ENCODE data around the gene SLC22A25. TPM values are rescaled to one million over a fixed set of nuclear protein-coding genes. Genes with fewer than 3 reads are reported as not detected.

Gene SLC22A25
- total RNA-seq = not detected
- not detected for polyA plus RNA-seq

DNA sequence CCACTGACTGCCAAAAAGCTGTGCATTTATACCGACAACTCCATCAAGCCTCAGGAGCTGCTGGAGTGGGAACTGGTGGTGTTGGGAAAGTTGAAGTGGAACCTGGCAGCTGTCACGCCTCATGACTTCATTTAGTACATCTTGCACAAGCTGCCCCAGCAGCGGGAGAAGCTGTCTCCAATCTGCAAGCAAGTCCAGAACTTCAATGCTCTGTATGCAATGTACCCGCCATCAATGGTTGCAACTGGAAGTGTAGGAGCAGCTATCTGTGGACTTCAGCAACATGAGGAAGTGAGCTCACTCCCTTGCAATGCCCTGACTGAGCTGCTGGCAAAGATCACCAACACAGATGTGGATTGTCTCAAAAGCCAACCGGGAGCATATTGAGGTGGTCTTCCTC lies at the start of gene SLC22A25:
Gene SLC22A25, minus strand, starts transcription at position 67 of the 400 bp plus-strand sequence. CDS start 13,947 bp downstream, outside the sequence.
- DNase-seq (no peak), ATAC-seq (no peak), FAIRE-seq (no peak)
- no peak within 1 kb of the TSS for H3K4me3 ChIP-seq
- H3K9me3 ChIP-seq = no peaks in the 10 kb centered on the region
- no peaks in the 10 kb centered on the region for H3K27me3 ChIP-seq
- H3K36me3 ChIP-seq = no peaks in the 10 kb centered on the region
- intact Hi-C loops (cut with DNase I) = no loop called here
- no peak for TF ChIP-seq CTCF (IDR thresholded peaks at IDR 0.05)
- H3K4me1 ChIP-seq = peaks cover 12 to 30% (median 16%) of the 10 kb centered on the region in 3 donors
- H3K27ac ChIP-seq = no peak within 1 kb of the TSS
- WGBS, 2 donors = 87 to 92% methylated on average over 5 of the region's 5 CpGs

DNA sequence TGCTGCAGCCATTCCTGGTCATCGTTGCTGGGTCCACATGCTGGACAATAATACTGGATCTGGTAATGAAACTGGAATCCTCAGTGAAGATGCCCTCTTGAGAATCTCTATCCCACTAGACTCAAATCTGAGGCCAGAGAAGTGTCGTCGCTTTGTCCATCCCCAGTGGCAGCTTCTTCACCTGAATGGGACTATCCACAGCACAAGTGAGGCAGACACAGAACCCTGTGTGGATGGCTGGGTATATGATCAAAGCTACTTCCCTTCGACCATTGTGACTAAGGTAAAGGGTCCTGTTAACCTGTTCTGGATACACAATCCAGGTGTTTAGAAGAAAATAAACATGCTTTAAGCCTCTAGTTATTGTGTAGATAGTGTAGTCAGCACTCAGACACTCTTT lies 46.9 kb upstream of the SLC22A25 start:
- DNase-seq (no peak), FAIRE-seq (no peak), ATAC-seq (no peak)
- Histone ChIP-seq H3K27ac (no peak overlapping the region), H3K27me3 (no peaks in the 10 kb centered on the region), H3K36me3 (no peaks in the 10 kb centered on the region), H3K9me3 (no peaks in the 10 kb centered on the region), H3K4me3 (no peak overlapping the region), H3K4me1 (no peaks in the 10 kb centered on the region)
- no peak for TF ChIP-seq CTCF (IDR thresholded peaks at IDR 0.05)
- intact Hi-C loops (cut with DNase I) = no loop called here
- WGBS, 2 donors = 89 to 90% methylated on average over 4 of the region's 4 CpGs

DNA sequence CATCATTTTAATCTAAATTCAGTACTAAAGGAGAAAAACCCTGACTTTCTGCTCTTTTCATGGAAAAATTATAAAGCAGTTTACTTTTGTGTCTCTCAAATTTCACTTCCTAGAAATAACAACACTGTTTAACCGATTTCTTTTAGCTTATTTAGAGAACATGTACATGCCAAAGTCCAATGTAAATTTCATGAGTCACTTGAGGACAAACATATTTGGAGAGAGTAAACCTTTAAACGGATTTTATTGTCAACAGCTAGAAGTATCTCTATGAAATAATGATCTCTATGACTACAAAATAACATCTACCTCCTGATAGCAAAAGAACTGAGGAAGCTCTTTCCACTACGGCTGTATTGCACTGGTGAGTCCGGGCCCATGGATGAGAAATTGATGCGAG lies 46.3 kb upstream of the SLC22A25 start:
- Histone ChIP-seq H3K4me1 (no peaks in the 10 kb centered on the region), H3K27ac (no peak overlapping the region), H3K36me3 (no peaks in the 10 kb centered on the region), H3K4me3 (no peak overlapping the region), H3K27me3 (no peaks in the 10 kb centered on the region), H3K9me3 (no peaks in the 10 kb centered on the region)
- WGBS, 2 donors = 58 to 62% methylated on average over 5 of the region's 5 CpGs
- DNase-seq (no peak), ATAC-seq (no peak), FAIRE-seq (no peak)
- TF ChIP-seq CTCF (IDR thresholded peaks at IDR 0.05) = no peak
- intact Hi-C loops (cut with DNase I) = no loop called here

- H3K4me1 ChIP-seq = no peaks in the 10 kb centered on the region
These were observed 39.2 kb upstream of the SLC22A25 start for GRCh38 chr11:63282579-63282978.

DNA sequence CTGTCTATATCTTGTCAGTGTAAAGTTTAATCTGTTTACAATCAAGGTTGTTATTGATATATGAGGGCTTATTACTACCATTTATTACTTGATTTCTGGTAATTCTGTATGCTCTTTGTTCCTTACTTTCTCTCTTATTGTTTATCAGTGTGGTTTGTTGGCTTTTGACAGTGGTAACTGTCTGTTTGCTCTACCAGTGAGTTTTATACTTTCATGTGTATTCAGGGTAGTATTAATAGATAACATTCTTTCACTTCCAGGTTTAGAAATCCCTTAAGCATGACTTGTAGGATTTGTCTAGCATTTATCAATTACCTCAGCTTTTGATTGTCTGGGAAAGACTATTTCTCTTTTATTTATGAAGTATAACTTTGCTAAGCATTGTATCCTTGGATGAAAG lies 37.5 kb upstream of the SLC22A25 start:
- FAIRE-seq (no peak), DNase-seq (no peak), ATAC-seq (no peak)
- TF ChIP-seq CTCF (IDR thresholded peaks at IDR 0.05) = no peak
- H3K4me3 ChIP-seq = no peak overlapping the region
- H3K36me3 ChIP-seq = no peaks in the 10 kb centered on the region
- H3K27ac ChIP-seq = no peak overlapping the region
- no peaks in the 10 kb centered on the region for H3K4me1 ChIP-seq
- intact Hi-C loops (cut with DNase I) = no loop called here
- H3K27me3 ChIP-seq = no peaks in the 10 kb centered on the region
- H3K9me3 ChIP-seq = no peaks in the 10 kb centered on the region

More at GRCh38 chr11:63282579-63282978, 39.2 kb upstream of the SLC22A25 start:
- no peak for DNase-seq
- Histone ChIP-seq H3K4me3 (no peak overlapping the region), H3K9me3 (no peaks in the 10 kb centered on the region), H3K27ac (no peak overlapping the region), H3K36me3 (no peaks in the 10 kb centered on the region), H3K27me3 (no peaks in the 10 kb centered on the region)
- no peak for ATAC-seq
- intact Hi-C loops (cut with DNase I) = no loop called here
- no peak for TF ChIP-seq CTCF (IDR thresholded peaks at IDR 0.05)
- FAIRE-seq = no peak

All from pancreas (tissue), 10 donors.